ENCODE results near the gene CSTPP1. TPM values are rescaled to one million over a fixed set of nuclear protein-coding genes. Genes with fewer than 3 reads are reported as not detected.

Gene CSTPP1
- total RNA-seq, 2 experiments from 2014 or later, result 12.8 to 14.4 TPM

- Mint-ChIP-seq H3K4me3 (no peak overlapping the region), H3K36me3 (ENCODE audit: low read depth) (no peaks in the 10 kb centered on the region), H3K4me1 (ENCODE audit: low read depth) (no peaks in the 10 kb centered on the region), H3K27me3 (no peaks in the 10 kb centered on the region), H3K27ac (no peak overlapping the region), H3K9me3 (no peaks in the 10 kb centered on the region)
- ATAC-seq (no peak), DNase-seq (no peak)
- ChIA-PET POLR2A (interaction anchor here (0.9 kb wide), 1 partner anchor 13 kb away, joined by 3 read pairs; no protein-coding TSS in a partner anchor), CTCF (interaction anchor here (0.8 to 1.3 kb wide), 2 partner anchors 253 to 263 kb away, joined by 4 to 7 read pairs; no protein-coding TSS in a partner anchor)
- TF ChIP-seq, protein P1, sequence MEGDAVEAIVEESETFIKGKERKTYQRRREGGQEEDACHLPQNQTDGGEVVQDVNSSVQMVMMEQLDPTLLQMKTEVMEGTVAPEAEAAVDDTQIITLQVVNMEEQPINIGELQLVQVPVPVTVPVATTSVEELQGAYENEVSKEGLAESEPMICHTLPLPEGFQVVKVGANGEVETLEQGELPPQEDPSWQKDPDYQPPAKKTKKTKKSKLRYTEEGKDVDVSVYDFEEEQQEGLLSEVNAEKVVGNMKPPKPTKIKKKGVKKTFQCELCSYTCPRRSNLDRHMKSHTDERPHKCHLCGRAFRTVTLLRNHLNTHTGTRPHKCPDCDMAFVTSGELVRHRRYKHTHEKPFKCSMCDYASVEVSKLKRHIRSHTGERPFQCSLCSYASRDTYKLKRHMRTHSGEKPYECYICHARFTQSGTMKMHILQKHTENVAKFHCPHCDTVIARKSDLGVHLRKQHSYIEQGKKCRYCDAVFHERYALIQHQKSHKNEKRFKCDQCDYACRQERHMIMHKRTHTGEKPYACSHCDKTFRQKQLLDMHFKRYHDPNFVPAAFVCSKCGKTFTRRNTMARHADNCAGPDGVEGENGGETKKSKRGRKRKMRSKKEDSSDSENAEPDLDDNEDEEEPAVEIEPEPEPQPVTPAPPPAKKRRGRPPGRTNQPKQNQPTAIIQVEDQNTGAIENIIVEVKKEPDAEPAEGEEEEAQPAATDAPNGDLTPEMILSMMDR (IDR thresholded peaks at IDR 0.05), result no peak
- intact Hi-C loops (cut with micrococcal nuclease), result no loop called here
These were observed 36.3 kb upstream of the CSTPP1 start for GRCh38 chr11:46900091-46900746.

DNA sequence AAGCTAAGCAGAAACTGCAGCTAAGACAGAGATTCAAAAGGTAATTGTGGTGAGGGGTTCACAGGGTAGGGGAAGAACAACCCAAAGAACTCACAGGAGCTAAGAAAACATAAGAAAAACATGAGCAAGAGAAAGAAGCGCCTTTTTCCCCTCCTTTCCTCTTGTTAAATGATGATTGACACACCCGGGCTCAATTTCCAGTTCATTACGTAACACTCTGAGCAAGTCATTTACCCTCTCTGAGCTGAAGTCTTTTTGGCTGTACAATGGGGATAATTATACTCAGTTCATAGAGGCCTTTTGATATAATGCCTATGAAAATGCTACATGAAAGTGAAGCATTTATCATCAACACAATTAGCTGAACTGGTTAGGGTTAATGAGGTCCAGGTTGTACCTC, 35.4 kb upstream of the CSTPP1 start:
- Mint-ChIP-seq H3K4me3 (no peak overlapping the region), H3K4me1 (ENCODE audit: low read depth) (no peaks in the 10 kb centered on the region), H3K9me3 (no peaks in the 10 kb centered on the region), H3K27me3 (no peaks in the 10 kb centered on the region), H3K27ac (no peak overlapping the region), H3K36me3 (ENCODE audit: low read depth) (no peaks in the 10 kb centered on the region)
- ChIA-PET CTCF (interaction anchor here (0.8 to 1.3 kb wide), 2 partner anchors 252 to 262 kb away, joined by 4 to 7 read pairs; no protein-coding TSS in a partner anchor), POLR2A (interaction anchor here (0.6 to 0.9 kb wide), 2 partner anchors 12 to 168 kb away, joined by 3 read pairs; no protein-coding TSS in a partner anchor)
- intact Hi-C loops (cut with micrococcal nuclease), result no loop called here
- TF ChIP-seq, protein P1 (IDR thresholded peaks at IDR 0.05), result no peak
- DNase-seq (no peak), ATAC-seq (no peak)

DNA sequence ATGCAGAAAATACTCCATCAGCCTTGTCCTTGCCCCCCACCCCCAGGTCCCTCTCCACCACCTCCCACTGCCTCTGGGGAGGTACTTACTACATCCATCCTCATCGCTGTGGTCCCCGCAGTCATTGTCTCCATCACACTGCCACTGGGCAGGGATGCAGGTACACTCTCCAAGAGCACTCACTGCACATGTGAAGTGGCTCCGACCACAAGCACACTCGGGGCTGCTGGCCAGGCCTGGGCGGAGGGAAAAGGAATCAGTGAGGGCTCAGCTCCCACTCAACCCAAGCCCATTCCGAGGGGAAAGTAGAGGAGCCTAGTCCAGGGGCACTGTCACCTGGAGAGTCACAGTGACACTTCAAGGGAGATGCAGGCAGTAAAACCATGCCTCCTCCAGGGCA, 33.9 kb upstream of the CSTPP1 start:
- H3K36me3 Mint-ChIP-seq (ENCODE audit: low read depth), result no peaks in the 10 kb centered on the region
- ChIA-PET CTCF (interaction anchor here (2.9 kb wide), 1 partner anchor 250 kb away, joined by 8 read pairs; no protein-coding TSS in a partner anchor), POLR2A (no interaction called here)
- no peak overlapping the region for H3K4me3 Mint-ChIP-seq
- no peak overlapping the region for H3K27ac Mint-ChIP-seq
- H3K27me3 Mint-ChIP-seq, result no peaks in the 10 kb centered on the region
- H3K4me1 Mint-ChIP-seq (ENCODE audit: low read depth), result no peaks in the 10 kb centered on the region
- no peaks in the 10 kb centered on the region for H3K9me3 Mint-ChIP-seq
- TF ChIP-seq, protein P1 (IDR thresholded peaks at IDR 0.05), result no peak
- intact Hi-C loops (cut with micrococcal nuclease), result no loop called here
- no peak for DNase-seq
- no peak for ATAC-seq

DNA sequence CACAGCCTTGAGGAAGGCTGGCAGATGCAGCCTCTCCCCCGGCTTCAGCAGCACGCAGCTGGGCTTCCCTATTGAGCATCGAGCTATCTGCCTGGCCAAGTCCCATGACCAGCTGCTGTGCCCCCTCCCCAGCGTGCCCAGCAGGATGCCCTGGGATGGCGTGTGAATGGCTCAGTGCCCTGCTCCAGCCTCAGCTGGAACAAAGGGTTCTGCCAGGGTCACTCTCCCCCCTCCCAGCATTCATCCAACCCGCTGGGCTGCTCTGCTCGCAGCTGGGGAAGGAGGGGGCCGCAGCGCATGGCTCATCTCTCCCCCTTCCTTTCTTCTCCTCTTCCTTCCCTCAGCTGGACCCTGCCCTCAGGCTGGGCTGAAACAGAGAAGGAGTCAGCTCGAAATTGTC, 32.7 kb upstream of the CSTPP1 start:
- H3K4me1 Mint-ChIP-seq (ENCODE audit: low read depth), result no peaks in the 10 kb centered on the region
- no peak overlapping the region for H3K27ac Mint-ChIP-seq
- intact Hi-C loops (cut with micrococcal nuclease), result no loop called here
- no peaks in the 10 kb centered on the region for H3K36me3 Mint-ChIP-seq (ENCODE audit: low read depth)
- ChIA-PET CTCF (interaction anchor here (2.9 kb wide), 1 partner anchor 249 kb away, joined by 8 read pairs; no protein-coding TSS in a partner anchor), POLR2A (interaction anchor here (1.1 kb wide), 1 partner anchor 13 kb away, joined by 3 read pairs; no protein-coding TSS in a partner anchor)
- H3K4me3 Mint-ChIP-seq, result no peak overlapping the region
- no peaks in the 10 kb centered on the region for H3K27me3 Mint-ChIP-seq
- no peak for ATAC-seq
- TF ChIP-seq, protein P1 (IDR thresholded peaks at IDR 0.05), result no peak
- no peak for DNase-seq
- H3K9me3 Mint-ChIP-seq, result no peaks in the 10 kb centered on the region

DNA sequence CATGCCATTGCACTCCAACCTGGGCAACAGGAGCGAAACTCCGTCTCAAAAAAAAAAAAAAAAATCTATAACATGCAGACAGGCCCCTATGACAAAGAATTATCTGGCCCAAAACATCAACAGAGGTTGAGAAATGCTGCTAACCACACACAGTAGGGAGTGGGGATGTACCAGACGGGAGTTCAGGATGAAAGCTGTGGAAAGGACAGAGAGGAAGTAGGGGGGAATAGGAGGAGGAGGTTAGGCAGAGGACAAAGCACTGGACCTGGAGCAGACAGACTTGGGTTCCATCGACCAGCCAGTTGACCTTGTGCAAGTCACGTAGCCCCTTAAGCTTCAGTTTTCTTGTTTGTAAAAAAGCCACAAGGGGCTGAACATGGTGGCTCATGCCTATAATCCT, 30.8 kb upstream of the CSTPP1 start:
- Mint-ChIP-seq H3K27me3 (peaks cover 4% of the 10 kb centered on the region), H3K27ac (no peak overlapping the region), H3K4me3 (no peak overlapping the region), H3K4me1 (ENCODE audit: low read depth) (no peaks in the 10 kb centered on the region), H3K36me3 (ENCODE audit: low read depth) (no peaks in the 10 kb centered on the region), H3K9me3 (no peaks in the 10 kb centered on the region)
- no peak for ATAC-seq
- TF ChIP-seq, protein P1 (IDR thresholded peaks at IDR 0.05), result no peak
- no peak for DNase-seq
- intact Hi-C loops (cut with micrococcal nuclease), result no loop called here
- ChIA-PET CTCF (interaction anchor here (3.9 kb wide), 1 partner anchor 247 kb away, joined by 16 read pairs; no protein-coding TSS in a partner anchor), POLR2A (no interaction called here)
